ENCODE data around the gene CCDC24. TPM values are rescaled to one million over a fixed set of nuclear protein-coding genes. Genes with fewer than 3 reads are reported as not detected.

The CCDC24 gene
- total RNA-seq, 1 experiment from 2014 or later = 8.8 TPM

DNA sequence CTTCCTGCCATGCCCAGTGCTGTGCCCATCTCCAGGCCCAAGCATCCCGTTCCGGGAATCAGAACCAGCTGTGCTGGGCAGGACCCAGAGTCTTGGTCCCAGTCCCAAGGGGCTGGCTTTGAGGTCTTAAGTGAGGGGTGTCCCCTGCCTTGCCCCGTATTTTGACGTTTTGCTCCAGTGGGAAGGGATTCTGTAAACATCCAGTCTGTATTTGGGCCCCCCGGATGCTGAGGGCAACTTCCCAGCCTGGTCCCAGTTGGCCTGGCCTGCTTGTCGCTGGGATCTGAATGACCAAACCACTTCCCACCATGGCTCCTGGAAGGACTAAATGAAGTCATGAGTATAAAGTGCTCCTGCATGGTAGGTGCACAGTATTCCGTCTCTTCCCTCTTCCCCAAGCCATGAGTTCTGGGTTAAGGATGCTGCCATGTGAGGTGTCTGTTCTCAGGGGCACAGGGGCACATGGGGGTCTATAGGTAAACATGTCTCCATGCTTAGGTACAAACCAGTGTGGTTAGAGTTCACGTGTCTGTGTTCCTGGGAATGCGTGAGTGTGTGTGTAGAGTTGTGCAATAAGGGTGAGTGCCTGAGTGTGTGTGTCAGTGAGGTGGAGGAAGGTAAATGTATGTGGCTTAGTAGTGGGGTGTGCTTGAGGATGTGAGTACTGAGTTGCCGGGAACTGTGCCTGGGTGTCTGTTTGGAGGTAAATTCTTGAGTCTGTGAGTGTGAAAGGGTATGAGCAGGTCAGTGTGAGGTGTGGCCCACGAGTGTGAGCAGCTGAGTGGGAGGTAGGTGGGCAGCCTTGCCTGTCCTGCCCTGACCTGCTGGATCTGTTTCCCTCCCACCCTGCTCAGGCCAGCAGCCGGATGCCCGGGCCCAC is 10.9 kb upstream of the CCDC24 start:
- no peak for DNase-seq (ENCODE audit: low spot score)

DNA sequence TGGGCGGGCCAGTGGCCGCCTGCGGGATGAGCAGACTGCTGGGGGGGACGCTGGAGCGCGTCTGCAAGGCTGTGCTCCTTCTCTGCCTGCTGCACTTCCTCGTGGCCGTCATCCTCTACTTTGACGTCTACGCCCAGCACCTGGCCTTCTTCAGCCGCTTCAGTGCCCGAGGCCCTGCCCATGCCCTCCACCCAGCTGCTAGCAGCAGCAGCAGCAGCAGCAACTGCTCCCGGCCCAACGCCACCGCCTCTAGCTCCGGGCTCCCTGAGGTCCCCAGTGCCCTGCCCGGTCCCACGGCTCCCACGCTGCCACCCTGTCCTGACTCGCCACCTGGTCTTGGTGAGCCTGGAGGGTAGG is 10.3 kb upstream of the CCDC24 start:
- no peak for DNase-seq (ENCODE audit: low spot score)

GRCh38 chr1:43981636-43982035 is 9.8 kb upstream of the CCDC24 start:
- DNase-seq (ENCODE audit: low spot score) = no peak

- no peak for DNase-seq (ENCODE audit: low spot score)
These were observed 9.2 kb upstream of the CCDC24 start for GRCh38 chr1:43982241-43982640.

GRCh38 chr1:43982808-43983207 is 8.6 kb upstream of the CCDC24 start:
- DNase-seq (ENCODE audit: low spot score) = no peak

DNA sequence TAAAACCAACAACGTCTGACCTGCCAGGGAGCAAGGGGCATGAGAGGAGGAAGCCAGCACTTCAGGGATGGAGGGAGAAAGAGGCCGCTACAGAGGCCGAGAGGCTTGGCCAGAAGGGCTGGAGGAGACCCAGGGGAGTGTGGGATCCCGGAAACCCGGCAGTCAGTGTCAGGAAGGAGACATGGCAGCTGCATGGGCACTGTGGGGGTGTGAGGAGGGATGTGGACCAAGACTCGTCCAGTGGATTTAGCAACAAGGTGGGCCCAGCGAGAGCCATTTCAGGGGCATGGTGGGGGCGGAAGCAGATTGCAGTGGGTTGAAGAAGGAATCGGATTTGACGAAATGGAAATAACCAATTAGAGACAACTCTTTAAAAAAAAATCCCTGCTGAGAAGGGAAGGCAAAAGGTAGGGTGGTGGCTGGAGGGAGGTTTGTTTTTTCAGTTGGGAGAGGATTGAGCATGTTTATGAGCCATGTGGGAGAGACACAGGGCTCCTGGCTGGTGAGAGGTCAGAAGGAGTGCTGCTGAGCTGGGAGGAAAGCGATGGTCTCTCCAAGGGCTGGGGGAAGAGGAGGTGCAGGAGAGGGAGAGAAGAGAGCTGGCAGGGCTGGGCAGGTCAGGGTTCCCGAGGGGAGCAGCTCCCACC is 8.0 kb upstream of the CCDC24 start:
- no peak for DNase-seq (ENCODE audit: low spot score)

- no peak for DNase-seq (ENCODE audit: low spot score)
These were observed 6.5 kb upstream of the CCDC24 start for GRCh38 chr1:43984855-43985254.

- DNase-seq (ENCODE audit: low spot score) = no peak
These were observed 5.3 kb upstream of the CCDC24 start for GRCh38 chr1:43985984-43986595.

DNA sequence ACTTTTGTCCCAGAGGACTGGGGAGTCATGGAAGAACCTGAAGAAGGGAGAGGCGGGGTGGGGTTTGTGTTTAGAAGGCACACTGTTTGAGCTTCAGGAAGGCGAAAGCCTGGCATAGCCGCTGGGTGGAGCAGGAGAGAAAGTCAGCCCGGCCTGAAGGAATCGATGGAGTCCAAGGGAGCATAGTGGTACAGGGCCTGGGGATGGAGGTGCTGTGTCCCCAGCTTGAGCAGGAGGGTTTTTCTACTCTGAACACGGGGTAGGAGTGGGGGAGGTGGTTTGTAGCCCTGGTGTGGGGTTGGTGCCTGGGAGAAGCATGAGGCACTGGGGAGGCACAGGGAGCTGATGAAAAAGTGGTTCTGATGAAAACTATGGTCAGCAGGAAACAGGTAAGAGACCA is 4.7 kb upstream of the CCDC24 start:
- DNase-seq (ENCODE audit: low spot score) = no peak

- DNase-seq (ENCODE audit: low spot score) = no peak
These were observed 4.1 kb upstream of the CCDC24 start for GRCh38 chr1:43987159-43987902.

- DNase-seq (ENCODE audit: low spot score) = no peak
These were observed 864 bp upstream of the CCDC24 start for GRCh38 chr1:43990271-43991199.

GRCh38 chr1:43991200-43991475 is 261 bp upstream of the CCDC24 start:
- no peak for DNase-seq (ENCODE audit: low spot score)

GRCh38 chr1:43992232-43992995 is 1.0 kb downstream of the CCDC24 start:
- no peak for DNase-seq (ENCODE audit: low spot score)

DNA sequence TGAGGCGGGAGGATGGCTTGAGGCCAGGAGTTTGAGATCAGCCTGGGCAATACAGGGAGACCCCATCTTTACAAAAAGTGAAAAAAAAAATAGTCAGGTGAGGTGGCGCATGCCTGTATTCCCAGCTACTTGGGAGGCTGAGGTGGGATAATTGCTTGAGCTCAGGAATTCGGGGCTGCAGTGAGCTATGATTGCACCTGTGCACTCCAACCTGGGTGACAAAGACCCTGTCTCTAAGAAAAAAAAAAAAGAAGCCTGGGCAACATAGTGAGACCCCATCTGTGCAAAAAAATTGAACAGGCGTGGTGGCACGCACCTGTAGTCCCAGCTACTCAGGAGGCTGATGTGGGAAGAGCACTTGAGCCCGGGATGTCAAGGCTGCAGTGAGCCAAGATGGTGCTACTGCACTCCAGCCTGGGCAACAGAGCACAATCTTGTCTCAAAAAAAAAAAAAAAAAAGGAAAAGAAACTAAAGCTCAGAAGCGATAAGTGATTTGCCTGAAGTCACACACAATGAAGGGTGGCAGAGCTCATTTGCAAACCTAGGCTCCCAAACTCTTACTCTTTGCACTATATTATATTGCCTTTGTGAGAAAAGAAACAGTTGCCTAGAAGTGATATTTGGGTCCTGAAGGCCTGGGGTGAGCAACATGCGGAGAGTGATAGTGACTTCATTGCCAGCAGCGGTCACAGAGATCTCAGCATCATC is 2.0 kb downstream of the CCDC24 start:
- DNase-seq (ENCODE audit: low spot score) = no peak

- no peak for DNase-seq (ENCODE audit: low spot score)
These were observed 2.7 kb downstream of the CCDC24 start for GRCh38 chr1:43994071-43994470.

GRCh38 chr1:43994794-43995790 is 3.7 kb downstream of the CCDC24 start:
- DNase-seq (ENCODE audit: low spot score) = no peak

- DNase-seq (ENCODE audit: low spot score) = no peak
These were observed 4.8 kb downstream of the CCDC24 start for GRCh38 chr1:43995984-43996732.

- no peak for DNase-seq (ENCODE audit: low spot score)
These were observed 5.3 kb downstream of the CCDC24 start for GRCh38 chr1:43996733-43997115.
